ENCODE measurements around the gene HOXA11.

HOXA11 gene

DNA sequence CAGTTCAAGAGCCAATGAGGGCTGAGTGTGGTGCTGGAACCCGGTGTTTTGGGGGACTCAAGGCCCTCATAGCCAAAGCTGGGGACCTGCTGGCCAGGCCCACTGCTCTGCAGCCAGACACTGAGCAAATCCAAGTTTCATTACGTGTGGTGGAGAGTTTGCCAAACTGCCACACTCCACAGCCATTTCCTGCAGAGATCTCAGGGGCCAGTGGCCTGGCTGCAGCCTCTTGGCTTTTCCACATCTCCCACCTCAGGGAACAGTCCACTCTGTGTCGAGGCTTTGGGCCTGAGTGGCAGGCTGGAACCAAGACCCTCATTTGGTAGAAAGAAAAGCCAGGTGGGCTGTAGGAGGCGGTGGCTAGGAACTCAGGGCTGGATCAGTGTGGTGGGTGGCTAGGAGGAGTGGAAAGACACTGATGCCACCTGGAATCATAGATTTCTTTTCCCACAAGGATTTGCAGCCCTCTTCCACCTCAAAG is 3.2 kb downstream of the HOXA11 start:
- H3K9ac ChIP-seq (ENCODE audit: low read depth, low read length) = no peak overlapping the region
- no peak overlapping the region for H3K27ac ChIP-seq (ENCODE audit: low read length)
- H3K36me3 ChIP-seq (ENCODE audit: insufficient read depth, low read length) = no peaks in the 10 kb centered on the region
- peaks cover 8% of the 10 kb centered on the region for H3K27me3 ChIP-seq (ENCODE audit: insufficient read depth, low read length, poor library complexity)
- no peaks in the 10 kb centered on the region for H3K79me2 ChIP-seq (ENCODE audit: insufficient read depth, low read length)
- H2AFZ ChIP-seq (ENCODE audit: low read depth, low read length) = no peak overlapping the region
- no peak overlapping the region for H3K4me2 ChIP-seq (ENCODE audit: insufficient read depth, low read length)
- TF ChIP-seq EZH2 (IDR thresholded peaks at IDR 0.05; ENCODE audit: borderline replicate concordance, low read depth, low read length, severe bottlenecking) = no peak
- TF ChIP-seq, protein P1, sequence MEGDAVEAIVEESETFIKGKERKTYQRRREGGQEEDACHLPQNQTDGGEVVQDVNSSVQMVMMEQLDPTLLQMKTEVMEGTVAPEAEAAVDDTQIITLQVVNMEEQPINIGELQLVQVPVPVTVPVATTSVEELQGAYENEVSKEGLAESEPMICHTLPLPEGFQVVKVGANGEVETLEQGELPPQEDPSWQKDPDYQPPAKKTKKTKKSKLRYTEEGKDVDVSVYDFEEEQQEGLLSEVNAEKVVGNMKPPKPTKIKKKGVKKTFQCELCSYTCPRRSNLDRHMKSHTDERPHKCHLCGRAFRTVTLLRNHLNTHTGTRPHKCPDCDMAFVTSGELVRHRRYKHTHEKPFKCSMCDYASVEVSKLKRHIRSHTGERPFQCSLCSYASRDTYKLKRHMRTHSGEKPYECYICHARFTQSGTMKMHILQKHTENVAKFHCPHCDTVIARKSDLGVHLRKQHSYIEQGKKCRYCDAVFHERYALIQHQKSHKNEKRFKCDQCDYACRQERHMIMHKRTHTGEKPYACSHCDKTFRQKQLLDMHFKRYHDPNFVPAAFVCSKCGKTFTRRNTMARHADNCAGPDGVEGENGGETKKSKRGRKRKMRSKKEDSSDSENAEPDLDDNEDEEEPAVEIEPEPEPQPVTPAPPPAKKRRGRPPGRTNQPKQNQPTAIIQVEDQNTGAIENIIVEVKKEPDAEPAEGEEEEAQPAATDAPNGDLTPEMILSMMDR (IDR thresholded peaks at IDR 0.05; ENCODE audit: borderline replicate concordance, extremely low read depth, low read length, poor library complexity, severe bottlenecking) = no peak
- H3K4me1 ChIP-seq (ENCODE audit: insufficient read depth, low read length) = no peaks in the 10 kb centered on the region
- ATAC-seq (ENCODE audit: insufficient read depth, low read depth) (no peak), DNase-seq (no peak)
- no peak overlapping the region for H3K4me3 ChIP-seq (ENCODE audit: low read depth in 1 of 2, low read length in 2 of 2)
- no peaks in the 10 kb centered on the region for H3K9me3 ChIP-seq (ENCODE audit: insufficient read depth, low read length, severe bottlenecking)
- no peaks in the 10 kb centered on the region for H4K20me1 ChIP-seq (ENCODE audit: insufficient read depth, low read length)

DNA sequence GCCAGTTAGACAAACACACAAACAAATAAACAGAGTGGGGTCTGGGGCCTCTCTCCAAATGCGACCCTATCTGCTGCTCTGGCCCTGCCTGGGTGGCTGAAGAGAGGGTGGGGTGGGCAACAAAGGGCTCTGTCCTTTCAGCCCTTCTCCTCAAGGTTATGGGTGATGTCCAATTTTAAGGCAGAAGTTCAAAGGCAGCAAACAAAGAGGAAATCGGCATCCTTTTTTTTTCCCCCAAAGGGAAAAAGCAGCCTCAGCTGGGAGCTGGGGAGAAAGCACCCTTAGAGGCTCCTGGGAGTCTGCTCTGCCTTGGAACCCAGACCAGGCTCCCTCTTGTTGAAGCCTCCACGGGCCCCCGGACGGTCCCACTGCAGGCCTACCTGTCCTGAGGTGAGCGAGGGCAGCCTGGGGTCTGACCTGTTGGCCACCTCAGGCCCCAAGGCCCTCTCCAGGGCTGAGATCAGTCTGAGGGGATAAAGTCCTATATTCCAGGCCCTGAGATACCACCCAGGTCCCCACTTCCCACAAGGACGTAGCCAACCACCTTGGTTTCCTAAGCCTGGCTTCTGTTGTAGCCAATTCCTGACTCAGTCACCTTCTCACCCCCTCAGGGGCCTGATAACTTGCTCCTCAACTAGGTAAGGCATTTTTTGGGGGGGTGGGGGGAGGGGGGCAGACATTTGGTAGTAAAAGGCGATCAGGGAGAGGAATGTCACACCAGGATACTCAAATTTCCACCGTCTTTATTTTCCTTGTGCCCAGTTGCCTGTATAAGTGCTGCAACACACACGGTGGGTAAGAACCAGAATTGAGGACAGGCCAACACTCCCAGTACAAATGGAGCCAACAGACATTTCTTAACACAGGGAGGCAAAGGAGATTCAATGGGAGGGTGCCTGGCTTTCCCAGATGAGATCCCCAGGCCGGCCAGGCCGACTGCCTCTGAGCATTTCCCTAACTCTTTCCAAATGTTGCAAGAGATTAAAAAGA is 4.3 kb downstream of the HOXA11 start:
- H4K20me1 ChIP-seq (ENCODE audit: insufficient read depth, low read length) = no peaks in the 10 kb centered on the region
- H3K36me3 ChIP-seq (ENCODE audit: insufficient read depth, low read length) = no peaks in the 10 kb centered on the region
- no peaks in the 10 kb centered on the region for H3K4me1 ChIP-seq (ENCODE audit: insufficient read depth, low read length)
- H2AFZ ChIP-seq (ENCODE audit: low read depth, low read length) = no peak overlapping the region
- H3K27ac ChIP-seq (ENCODE audit: low read length) = no peak overlapping the region
- TF ChIP-seq, protein P1 (IDR thresholded peaks at IDR 0.05; ENCODE audit: borderline replicate concordance, extremely low read depth, low read length, poor library complexity, severe bottlenecking) = no peak
- no peak for TF ChIP-seq EZH2 (IDR thresholded peaks at IDR 0.05; ENCODE audit: borderline replicate concordance, low read depth, low read length, severe bottlenecking)
- ATAC-seq (ENCODE audit: insufficient read depth, low read depth) (no peak), DNase-seq (no peak)
- H3K4me2 ChIP-seq (ENCODE audit: insufficient read depth, low read length) = no peak overlapping the region
- H3K9ac ChIP-seq (ENCODE audit: low read depth, low read length) = no peak overlapping the region
- no peak overlapping the region for H3K4me3 ChIP-seq (ENCODE audit: low read depth in 1 of 2, low read length in 2 of 2)
- H3K79me2 ChIP-seq (ENCODE audit: insufficient read depth, low read length) = no peaks in the 10 kb centered on the region
- no peaks in the 10 kb centered on the region for H3K9me3 ChIP-seq (ENCODE audit: insufficient read depth, low read length, severe bottlenecking)
- H3K27me3 ChIP-seq (ENCODE audit: insufficient read depth, low read length, poor library complexity) = peaks cover 3% of the 10 kb centered on the region

DNA sequence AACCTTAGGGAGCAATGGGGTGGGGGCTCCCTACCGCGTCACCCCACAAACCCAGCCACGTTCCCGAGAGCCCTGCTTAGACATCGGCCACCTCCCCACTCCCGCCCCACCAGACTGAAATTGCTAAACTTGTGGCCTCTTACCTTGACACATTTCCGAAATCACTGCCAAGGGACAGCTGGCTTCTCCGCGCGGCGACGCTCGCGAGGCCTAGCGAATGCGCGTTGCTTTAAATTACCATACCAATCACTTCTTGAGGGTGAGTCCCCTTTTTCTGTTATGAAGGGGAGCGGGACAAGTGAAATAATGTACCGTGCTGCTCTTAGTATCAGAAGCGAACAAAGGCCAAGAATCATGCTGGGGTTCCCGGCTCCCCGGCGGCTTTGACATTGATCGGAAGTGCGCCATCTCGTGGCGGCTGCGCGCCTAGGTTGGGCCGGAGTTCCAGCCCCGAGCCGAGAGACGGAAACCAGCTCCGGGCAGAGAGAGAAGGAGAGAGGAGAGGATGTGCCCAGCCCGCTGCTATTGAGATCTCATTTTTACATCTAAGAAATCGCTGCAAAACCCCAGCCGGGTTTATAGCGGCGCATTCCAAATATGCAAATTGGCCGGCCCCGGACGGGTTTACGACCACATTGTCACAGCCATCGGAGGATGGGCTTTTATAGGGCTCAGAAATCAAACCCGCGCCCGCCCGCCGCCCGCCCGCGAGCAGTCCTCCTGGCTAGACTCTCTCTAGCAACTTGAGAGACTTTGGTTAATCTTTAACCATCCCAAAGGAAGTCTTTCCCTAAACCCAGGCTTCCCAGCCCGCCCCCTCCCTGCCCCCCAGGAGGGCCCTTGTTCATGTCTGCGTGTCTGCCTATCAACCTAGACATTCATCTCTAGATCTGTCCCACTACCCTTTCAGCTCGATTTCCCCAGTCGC is 5.3 kb downstream of the HOXA11 start:
- no peak for DNase-seq
- Histone ChIP-seq H3K27me3 (ENCODE audit: insufficient read depth, low read length, poor library complexity) (peaks cover 3% of the 10 kb centered on the region), H3K4me2 (ENCODE audit: insufficient read depth, low read length) (no peak overlapping the region), H3K4me3 (ENCODE audit: low read depth in 1 of 2, low read length in 2 of 2) (no peak overlapping the region), H3K4me1 (ENCODE audit: insufficient read depth, low read length) (no peaks in the 10 kb centered on the region), H3K36me3 (ENCODE audit: insufficient read depth, low read length) (no peaks in the 10 kb centered on the region), H2AFZ (ENCODE audit: low read depth, low read length) (no peak overlapping the region), H3K9ac (ENCODE audit: low read depth, low read length) (no peak overlapping the region), H3K79me2 (ENCODE audit: insufficient read depth, low read length) (no peaks in the 10 kb centered on the region), H4K20me1 (ENCODE audit: insufficient read depth, low read length) (no peaks in the 10 kb centered on the region), H3K27ac (ENCODE audit: low read length) (no peak overlapping the region), H3K9me3 (ENCODE audit: insufficient read depth, low read length, severe bottlenecking) (no peaks in the 10 kb centered on the region)
- TF ChIP-seq, protein P1 (IDR thresholded peaks at IDR 0.05; ENCODE audit: borderline replicate concordance, extremely low read depth, low read length, poor library complexity, severe bottlenecking) = peak; percentile 12
- no peak for TF ChIP-seq EZH2 (IDR thresholded peaks at IDR 0.05; ENCODE audit: borderline replicate concordance, low read depth, low read length, severe bottlenecking)
- ATAC-seq (ENCODE audit: insufficient read depth, low read depth) = peak; percentile 40; the same call in 1 of the 3 replicates

Measured in DND-41 (cell line).